Activated CD4-positive, alpha-beta T cell treated with anti-CD3 and anti-CD28 coated beads for 48 hours (primary cell): ENCODE data around the gene BUB1.
"Not testable (repeated sequence)": the region's sequence is repeated elsewhere in the genome, so short reads cannot be mapped to it uniquely, and the experiment has no call there.

Source experiments
- DNase-seq: peaks from one replicate; pipeline ENCODE4 v3.0.0-alpha.2; 2020

BUB1 gene

GRCh38 chr2:110589677-110590330 lies 88.1 kb downstream of the BUB1 start:
- DNase-seq = not testable (repeated sequence)

DNA sequence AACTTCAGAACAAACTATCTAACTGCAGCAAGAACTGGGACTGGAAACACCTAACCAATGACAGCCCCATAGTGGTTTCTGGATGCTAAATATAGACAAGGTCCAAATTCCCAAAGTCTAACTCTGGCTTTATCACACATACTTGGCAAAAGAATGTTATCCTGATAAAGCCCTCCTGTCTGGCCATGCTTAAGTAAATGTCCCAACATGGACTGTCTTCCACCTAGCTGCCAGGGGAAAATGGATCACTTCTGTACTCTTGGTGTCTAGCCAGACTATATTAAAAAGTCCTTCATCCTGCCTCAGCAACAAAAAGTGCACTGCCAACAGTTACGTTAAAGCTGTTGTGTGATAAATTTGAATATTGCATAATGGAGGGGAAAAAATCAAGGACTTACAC lies 89.3 kb downstream of the BUB1 start:
- DNase-seq = not testable (repeated sequence)
